ENCODE measurements around the gene KIAA1217.

GRCh38 chr10:24355056-24355688 is 146.2 kb downstream of the KIAA1217 start:
- no peak for TF ChIP-seq CTCF (conservative IDR thresholded peaks at IDR 0.05; ENCODE audit: low read depth, low read length)
- TF ChIP-seq POLR2A (IDR thresholded peaks at IDR 0.05; ENCODE audit: low read depth, low read length): no peak
- no peak for TF ChIP-seq RCOR1 (IDR thresholded peaks at IDR 0.05; ENCODE audit: insufficient replicate concordance, low read length)
- TF ChIP-seq FOS (IDR thresholded peaks at IDR 0.05; ENCODE audit: low read depth, low read length): no peak
- TF ChIP-seq NFE2L2 (IDR thresholded peaks at IDR 0.05; ENCODE audit: low read depth, low read length): no peak
- no peak for TF ChIP-seq MAZ (IDR thresholded peaks at IDR 0.05; ENCODE audit: borderline replicate concordance, low read depth, low read length)
- TF ChIP-seq RAD21 (IDR thresholded peaks at IDR 0.05; ENCODE audit: low read length): no peak
